ENCODE data around the gene ZBED5. TPM values are rescaled to one million over a fixed set of nuclear protein-coding genes. Genes with fewer than 3 reads are reported as not detected.

The ZBED5 gene
- total and polyA plus RNA-seq, 7 donors = 20.0 to 47.8 (median 26.4) TPM

- Histone ChIP-seq H3K9me3 (no peaks in the 10 kb centered on the region), H3K4me1 (peaks cover 44% of the 10 kb centered on the region), H3K27ac (peak overlapping the region; percentile 92), H3K27me3 (ENCODE audit: insufficient read depth in 3 of 3, low read length in 2 of 3) (no peaks in the 10 kb centered on the region), H3K36me3 (ENCODE audit: insufficient read depth in 1 of 2, low read depth in 1 of 2) (no peaks in the 10 kb centered on the region), H3K4me3 (no peak overlapping the region)
- TF ChIP-seq CTCF (IDR thresholded peaks at IDR 0.05) = no peak
- DNase-seq = no peak
- 67 to 100% (median 88%) methylated on average over 1 of the region's 1 CpG for WGBS, 3 donors
- no peak for ATAC-seq
- intact Hi-C loops (cut with DNase I) = loop anchor here in 1 of 2 donors (1.0 kb wide), 1 partner anchor 33 kb away; no protein-coding TSS in a partner anchor
Observed at GRCh38 chr11:10862446-10862845, 4.6 kb upstream of the ZBED5 start.

- no peak for TF ChIP-seq CTCF (IDR thresholded peaks at IDR 0.05)
- H3K9me3 ChIP-seq = no peaks in the 10 kb centered on the region
- no peaks in the 10 kb centered on the region for H3K36me3 ChIP-seq (ENCODE audit: insufficient read depth in 1 of 2, low read depth in 1 of 2)
- no peak overlapping the region for H3K4me3 ChIP-seq
- H3K4me1 ChIP-seq = peaks cover 37% of the 10 kb centered on the region
- WGBS, 3 donors = 100% methylated on average over 1 of the region's 1 CpG
- DNase-seq (no peak), ATAC-seq (no peak)
- intact Hi-C loops (cut with DNase I) = loop anchor here in 1 of 2 donors (1.0 kb wide), 1 partner anchor 34 kb away; no protein-coding TSS in a partner anchor
- no peaks in the 10 kb centered on the region for H3K27me3 ChIP-seq (ENCODE audit: insufficient read depth in 3 of 3, low read length in 2 of 3)
- H3K27ac ChIP-seq = peak overlapping the region; percentile 92
Observed at GRCh38 chr11:10861799-10862198, 3.9 kb upstream of the ZBED5 start.

- peaks cover 0 to under 1% of the 10 kb centered on the region in 2 donors for H3K36me3 ChIP-seq (ENCODE audit: insufficient read depth in 1 of 2, low read depth in 1 of 2)
- no peaks in the 10 kb centered on the region for H3K9me3 ChIP-seq
- H3K4me3 ChIP-seq = no peak overlapping the region
- H3K27ac ChIP-seq = peak overlapping the region; percentile 92
- H3K4me1 ChIP-seq = peaks cover 44% of the 10 kb centered on the region
- no peak for TF ChIP-seq CTCF (IDR thresholded peaks at IDR 0.05)
- intact Hi-C loops (cut with DNase I) = no loop called here
- no peaks in the 10 kb centered on the region for H3K27me3 ChIP-seq (ENCODE audit: insufficient read depth in 3 of 3, low read length in 2 of 3)
- DNase-seq = no peak
- ATAC-seq = no peak
Observed at GRCh38 chr11:10861047-10861446, 3.2 kb upstream of the ZBED5 start.

GRCh38 chr11:10858439-10859325, 829 bp upstream of the ZBED5 start:
- Histone ChIP-seq H3K9me3 (no peaks in the 10 kb centered on the region), H3K4me1 (peaks cover 40% of the 10 kb centered on the region), H3K27me3 (ENCODE audit: insufficient read depth in 3 of 3, low read length in 2 of 3) (no peaks in the 10 kb centered on the region), H3K27ac (peak overlapping the region; percentile 92), H3K4me3 (peak overlapping the region; percentile 77), H3K36me3 (ENCODE audit: insufficient read depth in 1 of 2, low read depth in 1 of 2) (peaks cover 0 to 24% of the 10 kb centered on the region in 2 donors)
- ATAC-seq (peak; percentile 55 to 76 (median 64)), DNase-seq (peak; percentile 65 to 84)
- intact Hi-C loops (cut with DNase I) = loop anchor here (1.0 to 5.0 kb wide), 3 partner anchors 40 to 51 kb away; partner anchors contain the start of gene EIF4G2 (in 2 of the 2)
- TF ChIP-seq CTCF (IDR thresholded peaks at IDR 0.05) = no peak
- 0 to 1% (median 0%) methylated on average over 46 of the region's 46 CpGs for WGBS, 3 donors

Data from psoas muscle (tissue), 8 donors.